Lower lobe of right lung (tissue), 2 donors: ENCODE results near the gene NKAPL. TPM values are rescaled to one million over a fixed set of nuclear protein-coding genes. Genes with fewer than 3 reads are reported as not detected.

ENCODE experiments used
- ATAC-seq, 2 donors: fragments of 200-7000 bp; cut with Tn5 transposase; one replicate each; pipeline ENCODE4 v1.9.1; 2020 to 2022; ENCODE audit warnings: mild to moderate bottlenecking in 2 of 2, moderate library complexity in 2 of 2
- DNase-seq: peaks from one replicate; pipeline ENCODE4 v3.0.0-alpha.2; 2020
- H3K27ac ChIP-seq: fragments of 200-600 bp; one replicate; pipeline ENCODE4 v1.8.0; 2022
- H3K27me3 ChIP-seq: fragments of 200-600 bp; one replicate; pipeline ENCODE4 v1.8.0; 2022; ENCODE audit warnings: low read depth
- H3K36me3 ChIP-seq: fragments of 200-600 bp; one replicate; pipeline ENCODE4 v1.8.0; 2022; ENCODE audit warnings: mild to moderate bottlenecking
- H3K4me1 ChIP-seq: fragments of 200-600 bp; one replicate; pipeline ENCODE4 v1.8.0; 2022
- H3K4me3 ChIP-seq: fragments of 200-600 bp; one replicate; pipeline ENCODE4 v1.8.0; 2022; ENCODE audit warnings: mild to moderate bottlenecking
- H3K9me3 ChIP-seq: fragments of 200-600 bp; one replicate; pipeline ENCODE4 v1.8.0; 2022
- CTCF ChIP-seq: fragments of 200-600 bp; IDR thresholded peaks from one replicate; pipeline ENCODE4 v1.8.0; 2022; ENCODE audit warnings: antibody characterized with exemption, mild to moderate bottlenecking
- intact Hi-C: fragments of 100-400 bp; cut with DNase I; formaldehyde crosslinking; loops from one replicate; pipeline ENCODE4 v1.11.0; 2022
- total RNA-seq: library from RNA; stranded (reverse); fragmentation: NEBNext Ultra II Directional; extraction: Animal tissue kit (Norgen Biotek cat#: 25700); gene quantifications from one replicate; pipeline ENCODE4 v1.2.1, GENCODE V29; 2021
- donor health status: DM: no; HTN: yes; CAD: no; lungs with severe emphysema.

The NKAPL gene
- total RNA-seq, 1 donor from 2014 or later = 0.30 TPM

- Histone ChIP-seq H3K36me3 (peaks cover 29% of the 10 kb centered on the region), H3K4me3 (no peak overlapping the region), H3K27ac (no peak overlapping the region), H3K9me3 (no peaks in the 10 kb centered on the region), H3K4me1 (peaks cover 14% of the 10 kb centered on the region), H3K27me3 (no peaks in the 10 kb centered on the region)
- DNase-seq (no peak), ATAC-seq (no peak)
- intact Hi-C loops = no loop called here
- TF ChIP-seq CTCF = no peak
Observed at GRCh38 chr6:28269492-28269891, 10.4 kb downstream of the NKAPL start.

- intact Hi-C loops = no loop called here
- H3K4me1 ChIP-seq = no peaks in the 10 kb centered on the region
- no peak overlapping the region for H3K4me3 ChIP-seq
- no peak for DNase-seq
- H3K36me3 ChIP-seq = peaks cover 60% of the 10 kb centered on the region
- H3K27ac ChIP-seq = no peak overlapping the region
- no peaks in the 10 kb centered on the region for H3K9me3 ChIP-seq
- H3K27me3 ChIP-seq = no peaks in the 10 kb centered on the region
- ATAC-seq = no peak
- no peak for TF ChIP-seq CTCF
Observed at GRCh38 chr6:28274888-28275287, 15.8 kb downstream of the NKAPL start.

- Histone ChIP-seq H3K27me3 (no peaks in the 10 kb centered on the region), H3K4me1 (peaks cover 9% of the 10 kb centered on the region), H3K36me3 (peaks cover 48% of the 10 kb centered on the region), H3K9me3 (no peaks in the 10 kb centered on the region), H3K4me3 (no peak overlapping the region), H3K27ac (no peak overlapping the region)
- no peak for TF ChIP-seq CTCF
- no peak for DNase-seq
- ATAC-seq = no peak
- intact Hi-C loops = no loop called here
Observed at GRCh38 chr6:28277746-28278145, 18.6 kb downstream of the NKAPL start.

GRCh38 chr6:28280595-28281287 lies 21.6 kb downstream of the NKAPL start:
- intact Hi-C loops = no loop called here
- ATAC-seq (no peak), DNase-seq (no peak)
- peaks cover 6% of the 10 kb centered on the region for H3K9me3 ChIP-seq
- no peak for TF ChIP-seq CTCF
- peaks cover 32% of the 10 kb centered on the region for H3K36me3 ChIP-seq
- H3K27me3 ChIP-seq = no peaks in the 10 kb centered on the region
- peak overlapping the region; percentile 58 for H3K27ac ChIP-seq
- H3K4me1 ChIP-seq = peaks cover 9% of the 10 kb centered on the region
- peak overlapping the region; percentile 67 for H3K4me3 ChIP-seq

GRCh38 chr6:28281288-28282064 lies 22.4 kb downstream of the NKAPL start, which contains the start of gene PGBD1:
Gene PGBD1 (plus strand): TSS chr6:28281572. CDS start chr6:28283814, 2,242 bp downstream.
- DNase-seq = peak; percentile 81
- peak; percentile 95 to 98 for ATAC-seq
- intact Hi-C loops = no loop called here
- H3K27ac ChIP-seq = peak within 1 kb of the TSS; percentile 58
- TF ChIP-seq CTCF = no peak
- peaks cover 30% of the 10 kb centered on the region for H3K36me3 ChIP-seq
- no peaks in the 10 kb centered on the region for H3K27me3 ChIP-seq
- peak within 1 kb of the TSS; percentile 67 for H3K4me3 ChIP-seq
- peaks cover 6% of the 10 kb centered on the region for H3K9me3 ChIP-seq
- peaks cover 9% of the 10 kb centered on the region for H3K4me1 ChIP-seq
